AG09309 (cell line): ENCODE measurements around the gene BTBD10.

Experiments
- DNase-seq: peaks from one replicate; pipeline ENCODE4 v3.0.0-alpha.2; 2010; ENCODE audit warnings: low read depth
- H3K4me3 ChIP-seq: 2 replicates; pipeline ENCODE4 v1.5.1; 2011; ENCODE audit warnings: mild to moderate bottlenecking, low read depth, low read length, moderate library complexity; ENCODE audit not compliant: control insufficient read depth
- CTCF ChIP-seq: IDR thresholded peaks from 2 replicates; pipeline ENCODE4 v1.5.1; 2011; ENCODE audit warnings: mild to moderate bottlenecking, low read depth, low read length, inconsistent platforms; ENCODE audit not compliant: insufficient read depth, control insufficient read depth; ENCODE audit errors: missing control alignments

BTBD10 gene

GRCh38 chr11:13462901-13463778 is at the start of gene BTBD10:
BTBD10 (minus strand) TSS chr11:13463222; CDS start chr11:13445124, 18,098 bp downstream.
- H3K4me3 ChIP-seq, result peak within 1 kb of the TSS; percentile 68
- TF ChIP-seq CTCF, result no peak
- peak; percentile 74 for DNase-seq

GRCh38 chr11:13503393-13503792 is 40.4 kb upstream of the BTBD10 start:
- no peak overlapping the region for H3K4me3 ChIP-seq
- TF ChIP-seq CTCF, result no peak
- DNase-seq, result no peak

GRCh38 chr11:13502492-13502891 is 39.5 kb upstream of the BTBD10 start:
- no peak overlapping the region for H3K4me3 ChIP-seq
- no peak for TF ChIP-seq CTCF
- DNase-seq, result no peak

- DNase-seq, result no peak
- TF ChIP-seq CTCF, result no peak
- H3K4me3 ChIP-seq, result no peak within 1 kb of the TSS
Measured at GRCh38 chr11:13495929-13496328, 32.9 kb upstream of the BTBD10 start, which contains the start of gene PTH. PTH (minus strand) TSS chr11:13495997; CDS start chr11:13492855, 3,142 bp downstream.

GRCh38 chr11:13494051-13494450 is 31.0 kb upstream of the BTBD10 start:
- H3K4me3 ChIP-seq, result no peak overlapping the region
- DNase-seq, result no peak
- TF ChIP-seq CTCF, result no peak

GRCh38 chr11:13487661-13488030 is 24.6 kb upstream of the BTBD10 start:
- no peak for DNase-seq
- no peak overlapping the region for H3K4me3 ChIP-seq
- peak; percentile 23 for TF ChIP-seq CTCF
